K562 (cell line): Measurements from ENCODE around the gene HLCS. TPM values are rescaled to one million over a fixed set of nuclear protein-coding genes. Genes with fewer than 3 reads are reported as not detected.

ENCODE experiments used
- ATAC-seq: fragments of 200-7000 bp; cut with Tn5 transposase; 3 replicates; pipeline ENCODE4 v1.9.1; 2020; ENCODE audit warnings: moderate library complexity
- BruUV-seq: library from RNA; stranded (reverse); fragments of 400-500 nt; replicated peaks from 2 replicates; lab custom pipeline; 2021; lab: Mats Ljungman, UMichigan
- CTCF ChIA-PET: fragments of 300-600 bp; formaldehyde crosslinking; extraction: SDS; loops from one replicate; lab custom pipeline; 2021; ENCODE audit warnings: low intra/inter-chr PET ratio; lab: Yijun Ruan, JAX
- POLR2A ChIA-PET: fragments of 300-600, 350-650 bp; sonication (Branson Sonifier 250); formaldehyde crosslinking; extraction: SDS; loops from one replicate; lab custom pipeline; 2021; ENCODE audit warnings: antibody characterized with exemption, inconsistent platforms; lab: Yijun Ruan, JAX
- DNase-seq, 4 experiments: peaks; one replicate each; pipeline versions ENCODE4 v3.0.0 to v3.0.0-alpha.2; 2011 to 2018; ENCODE audit warnings: low spot score in 3 of 4, mixed read lengths in 3 of 4; ENCODE audit errors: extremely low read depth in 1 of 4
- FAIRE-seq: peaks from 2 replicates; lab custom pipeline; 2011; peaks lifted over from hg19 to GRCh38; lab: Jason Lieb, UNC
- H2AFZ ChIP-seq: 2 replicates; pipeline ENCODE4 v1.6.0; 2011; ENCODE audit warnings: low read depth, low read length, control low read depth, inconsistent platforms
- H3K27ac ChIP-seq: fragments of 200-600 bp; 3 replicates; pipeline ENCODE4 v1.8.0; 2011; ENCODE audit warnings: low read depth, mild to moderate bottlenecking, control low read depth, inconsistent platforms, low read length, moderate library complexity, mixed read lengths; ENCODE audit errors: extremely low read depth
- H3K27me3 ChIP-seq, 2 experiments: fragments of 300-600 bp in 1 of 2; 2 replicates in 1 of 2; 3 replicates in 1 of 2; pipeline versions ENCODE4 v1.6.0 to v1.8.0; 2011; ENCODE audit warnings: inconsistent platforms in 2 of 2, low read length in 2 of 2, mild to moderate bottlenecking in 1 of 2, mixed read lengths in 1 of 2, moderate library complexity in 1 of 2; ENCODE audit not compliant: control insufficient read depth in 2 of 2, insufficient read depth in 2 of 2
- H3K36me3 ChIP-seq: fragments of 300-600 bp; 3 replicates; pipeline ENCODE4 v1.8.0; 2011; ENCODE audit warnings: mild to moderate bottlenecking, low read length, inconsistent platforms; ENCODE audit not compliant: control insufficient read depth, insufficient read depth
- H3K4me1 ChIP-seq, 2 experiments: fragments of 200-600 bp in 1 of 2; replicated peaks in 1 of 2; 2 replicates in 1 of 2; 3 replicates in 1 of 2; pipeline versions ENCODE4 v1.5.1 to v1.8.0; 2011; ENCODE audit warnings: inconsistent platforms in 2 of 2, low read length in 2 of 2, mild to moderate bottlenecking in 1 of 2, mixed read lengths in 1 of 2, moderate library complexity in 1 of 2; ENCODE audit not compliant: control insufficient read depth in 2 of 2, insufficient read depth in 2 of 2
- H3K4me2 ChIP-seq: 2 replicates; pipeline ENCODE4 v1.6.1; 2011; ENCODE audit warnings: low read length, control low read depth, inconsistent platforms, mixed read lengths; ENCODE audit not compliant: insufficient read depth
- H3K4me3 ChIP-seq: fragments of 200-600 bp; sonication (generic), shearing (Covaris generic); 2 replicates; pipeline ENCODE4 v1.5.1; 2016; ENCODE audit warnings: control low read depth, inconsistent platforms
- H3K79me2 ChIP-seq: fragments of 200-600 bp; 3 replicates; pipeline ENCODE4 v1.8.0; 2011; ENCODE audit warnings: low read length, inconsistent platforms; ENCODE audit not compliant: control insufficient read depth, insufficient read depth
- H3K9ac ChIP-seq, 2 experiments: 2 replicates each; pipeline versions ENCODE4 v1.6.0 to v1.6.1; 2011; ENCODE audit warnings: low read depth in 2 of 2, low read length in 2 of 2, control low read depth in 1 of 2, inconsistent platforms in 1 of 2, mild to moderate bottlenecking in 1 of 2, mixed read lengths in 1 of 2; ENCODE audit not compliant: insufficient read depth in 1 of 2
- H3K9me1 ChIP-seq: one replicate; pipeline ENCODE4 v1.6.0; 2011; ENCODE audit warnings: inconsistent platforms, mild to moderate bottlenecking, low read length, moderate library complexity; ENCODE audit not compliant: control insufficient read depth, insufficient read depth
- H3K9me3 ChIP-seq: replicated peaks from 2 replicates; pipeline ENCODE4 v1.5.1; 2011; ENCODE audit warnings: low read depth, low read length, inconsistent platforms; ENCODE audit not compliant: control insufficient read depth, insufficient read depth
- H4K20me1 ChIP-seq: replicated peaks from 2 replicates; pipeline ENCODE4 v1.6.1; 2011; ENCODE audit warnings: low read length, inconsistent platforms, mixed read lengths; ENCODE audit not compliant: control insufficient read depth, insufficient read depth
- BACH1 ChIP-seq: fragments of 200-800 bp; sonication (Bioruptor generic); IDR thresholded peaks from 2 replicates; pipeline ENCODE4 v1.6.1; 2016; ENCODE audit warnings: missing genetic modification characterization, missing compliant biosample characterization
- CBFB ChIP-seq: sonication (generic); formaldehyde crosslinking; IDR thresholded peaks from 2 replicates; pipeline ENCODE4 v1.4.0; 2020; ENCODE audit warnings: mild to moderate bottlenecking, missing genetic modification reagents
- CEBPG ChIP-seq, 3 experiments: fragments of 200-800 bp in 1 of 3; sonication (Bioruptor generic) in 1 of 3; sonication (generic) in 1 of 3; formaldehyde crosslinking in 1 of 3; IDR thresholded peaks in 2 of 3; conservative IDR thresholded peaks in 1 of 3; 2 replicates each; pipeline versions ENCODE4 v1.6.1 to v1.8.0; 2016 to 2022; ENCODE audit warnings: missing compliant biosample characterization in 2 of 3, missing genetic modification characterization in 2 of 3, mild to moderate bottlenecking in 1 of 3, missing genetic modification reagents in 1 of 3
- PHF20 ChIP-seq: fragments of 450-650 bp; IDR thresholded peaks from 2 replicates; pipeline ENCODE4 v1.6.1; 2018; ENCODE audit not compliant: partially characterized antibody
- TAF9B ChIP-seq: fragments of 450-650 bp; IDR thresholded peaks from 2 replicates; pipeline ENCODE4 v1.6.1; 2018; ENCODE audit warnings: mild to moderate bottlenecking; ENCODE audit not compliant: partially characterized antibody
- THRAP3 ChIP-seq: fragments of 450-650 bp; IDR thresholded peaks from 2 replicates; pipeline ENCODE4 v1.6.1; 2016; ENCODE audit warnings: mild to moderate bottlenecking, inconsistent platforms, borderline replicate concordance
- U2AF2 ChIP-seq: fragments of 200-400 bp; formaldehyde crosslinking; optimal IDR thresholded peaks from 2 replicates; pipeline ENCODE3; 2017; ENCODE audit warnings: low read depth, mild to moderate bottlenecking, low read length
- ZNF253 ChIP-seq: fragments of 250-450 bp; sonication (Bioruptor Pico); conservative IDR thresholded peaks from 2 replicates; pipeline ENCODE4 v1.6.1; 2021; ENCODE audit warnings: mild to moderate bottlenecking
- ZNF589 ChIP-seq: fragments of 200-800 bp; sonication (Bioruptor generic); IDR thresholded peaks from 2 replicates; pipeline ENCODE4 v1.6.1; 2016; ENCODE audit warnings: low read depth, missing genetic modification characterization, missing compliant biosample characterization
- ZZZ3 ChIP-seq: fragments of 450-650 bp; IDR thresholded peaks from 2 replicates; pipeline ENCODE4 v1.6.1; 2016; ENCODE audit warnings: antibody characterized with exemption, mild to moderate bottlenecking, moderate library complexity
- WGBS: fragments of 100-300 bp; shearing (Covaris generic); methylation state at CpG from one replicate; pipeline ENCODE4 v1.1.6; 2016; ENCODE audit warnings: low coverage, mixed read lengths; ENCODE audit not compliant: insufficient coverage; ENCODE audit errors: missing lambda C conversion rate; 5-methylcytosine and 5-hydroxymethylcytosine counted together
- in situ Hi-C: fragments of 300-500 bp; cut with MboI; formaldehyde crosslinking; loops from 4 replicates; pipeline ENCODE4 v1.15.0; 2018; ENCODE audit warnings: inconsistent platforms, mixed read lengths
- intact Hi-C: fragments of 100-400 bp; cut with micrococcal nuclease; formaldehyde crosslinking; loops from 2 replicates; pipeline ENCODE4 v1.14.2; 2022
- polyA plus RNA-seq, 8 experiments: library from polyadenylated mRNA; depleted of rRNA in 4 of 8; stranded (reverse) in 5 of 8; unstranded in 3 of 8; fragments of >200 nt; fragmentation: Nextera tagmentation in 2 of 8; fragmentation: Illumina TruSeq in 1 of 8; extraction: Ambion mirVana in 2 of 8; extraction: Trizol in 1 of 8; gene quantifications; 2 replicates each; pipeline versions ENCODE4 v1.2.1 to v1.2.3, GENCODE V29; 2011 to 2014; ENCODE audit warnings: inconsistent platforms in 1 of 8, missing spikeins in 1 of 8
- total RNA-seq, 7 experiments: library from RNA; depleted of rRNA in 6 of 7; stranded (reverse); fragments of >200 nt in 6 of 7; fragmentation: Illumina TruSeq in 2 of 7; extraction: Trizol in 2 of 7; gene quantifications; 2 replicates each; pipeline versions ENCODE4 v1.2.1 to v1.2.3, GENCODE V29; 2011 to 2021; ENCODE audit warnings: low replicate concordance in 1 of 7

HLCS gene
- total and polyA plus RNA-seq, 9 of the 15 experiments (the other 6 are each of a cell fraction or from before 2014, with no cell fraction given): 3.0 to 21.5 (median 17.1) TPM

- Histone ChIP-seq H3K36me3 (no peaks in the 10 kb centered on the region), H3K27me3 (peaks cover 30 to 62% of the 10 kb centered on the region in 2 experiments), H3K4me2 (no peak overlapping the region), H4K20me1 (no peaks in the 10 kb centered on the region), H3K9me3 (no peaks in the 10 kb centered on the region), H2AFZ (no peak overlapping the region), H3K9ac (no peak overlapping the region)
- CTCF ChIA-PET: no interaction called here
- POLR2A ChIA-PET: no interaction called here
- no TSS peak for BruUV-seq
- intact Hi-C loops (no loop called here), in situ Hi-C loops (no loop called here)
- 3% methylated on average over 3 of the region's 3 CpGs for WGBS
- no peak for TF ChIP-seq ZNF253 (CRISPR knock-in tag)
- no peak for TF ChIP-seq PHF20
- no peak for TF ChIP-seq BACH1 (tag)
- TF ChIP-seq ZZZ3: no peak
- no peak for TF ChIP-seq U2AF2
- no peak for TF ChIP-seq CEBPG (CRISPR knock-in tag; IDR thresholded peaks at IDR 0.05)
- no peak for TF ChIP-seq CEBPG (tag; conservative IDR thresholded peaks at IDR 0.05 in 1 of 2, IDR thresholded peaks at IDR 0.05 in 1 of 2)
- TF ChIP-seq TAF9B: no peak
- TF ChIP-seq CBFB: no peak
- TF ChIP-seq THRAP3: no peak
- no peak for TF ChIP-seq ZNF589 (CRISPR knock-in tag)
- TF ChIP-seq, all 486 proteins: peak for 0
- DNase-seq (no peak), FAIRE-seq (no peak), ATAC-seq (no peak)
- Histone ChIP-seq H3K4me3 (no peak overlapping the region), H3K4me1 (peaks cover 2 to 13% of the 10 kb centered on the region in 2 experiments; a peak in 4 of 5 replicates), H3K27ac (no peak overlapping the region), H3K79me2 (no peaks in the 10 kb centered on the region), H3K9me1 (no peaks in the 10 kb centered on the region)
Observed at GRCh38 chr21:36713746-36714145, 252.7 kb downstream of the HLCS start.
